Endothelial cell of hepatic sinusoid (primary cell): ENCODE data around the gene NEURL1B.

Experiments used
- in situ Hi-C: cut with HindIII; loops from 2 replicates; pipeline ENCODE4 v1.10.0; 2017; ENCODE audit warnings: low sequenced_read_pairs

Gene NEURL1B

GRCh38 chr5:172632346-172633092 lies 8.5 kb upstream of the NEURL1B start:
- in situ Hi-C loops = no loop called here

GRCh38 chr5:172633403-172633970 lies 7.6 kb upstream of the NEURL1B start:
- in situ Hi-C loops = no loop called here

- in situ Hi-C loops = no loop called here
Observed at GRCh38 chr5:172634106-172634899, 6.8 kb upstream of the NEURL1B start.

- in situ Hi-C loops = no loop called here
Observed at GRCh38 chr5:172635038-172635437, 6.0 kb upstream of the NEURL1B start.

GRCh38 chr5:172636279-172637050 lies 4.6 kb upstream of the NEURL1B start:
- in situ Hi-C loops = no loop called here

GRCh38 chr5:172637110-172637580 lies 3.9 kb upstream of the NEURL1B start:
- in situ Hi-C loops = no loop called here

- in situ Hi-C loops = no loop called here
Observed at GRCh38 chr5:172637740-172638139, 3.3 kb upstream of the NEURL1B start.

- in situ Hi-C loops = no loop called here
Observed at GRCh38 chr5:172638209-172638768, 2.8 kb upstream of the NEURL1B start.

GRCh38 chr5:172640139-172640538 lies 924 bp upstream of the NEURL1B start:
- in situ Hi-C loops = loop anchor here (5.0 kb wide), 2 partner anchors 42 to 48 kb away; no protein-coding TSS in a partner anchor

GRCh38 chr5:172641359-172642050 lies 442 bp downstream of the NEURL1B start:
- in situ Hi-C loops = loop anchor here (5.0 kb wide), 2 partner anchors 41 to 49 kb away; no protein-coding TSS in a partner anchor

- in situ Hi-C loops = loop anchor here (5.0 kb wide), 2 partner anchors 40 to 50 kb away; no protein-coding TSS in a partner anchor
Observed at GRCh38 chr5:172642051-172642409, 967 bp downstream of the NEURL1B start.

GRCh38 chr5:172642486-172642885 lies 1.4 kb downstream of the NEURL1B start:
- in situ Hi-C loops = loop anchor here (5.0 kb wide), 2 partner anchors 40 to 50 kb away; no protein-coding TSS in a partner anchor

GRCh38 chr5:172642926-172643871 lies 2.1 kb downstream of the NEURL1B start:
- in situ Hi-C loops = loop anchor here (5.0 kb wide), 2 partner anchors 39 to 51 kb away; no protein-coding TSS in a partner anchor

GRCh38 chr5:172644266-172644665 lies 3.2 kb downstream of the NEURL1B start:
- in situ Hi-C loops = loop anchor here (5.0 kb wide), 2 partner anchors 38 to 52 kb away; no protein-coding TSS in a partner anchor

- in situ Hi-C loops = loop anchor here (5.0 kb wide), 2 partner anchors 38 to 52 kb away; no protein-coding TSS in a partner anchor
Observed at GRCh38 chr5:172644711-172645110, 3.6 kb downstream of the NEURL1B start.

- in situ Hi-C loops = no loop called here
Observed at GRCh38 chr5:172645271-172646055, 4.4 kb downstream of the NEURL1B start.

- in situ Hi-C loops = no loop called here
Observed at GRCh38 chr5:172646716-172647285, 5.7 kb downstream of the NEURL1B start.
